ENCODE measurements around the gene CEP120.

The CEP120 gene

GRCh38 chr5:123297198-123297831 lies 125.9 kb downstream of the CEP120 start:
- DNase-seq = no peak

Data from CD4-positive, alpha-beta T cell treated with Interleukin-4 for 1 hour (primary cell).